ENCODE data around the gene TMX3. TPM values are rescaled to one million over a fixed set of nuclear protein-coding genes. Genes with fewer than 3 reads are reported as not detected.

TMX3 gene
- total RNA-seq, 2 donors from 2014 or later, result 24.4 to 25.9 TPM

- intact Hi-C loops (cut with DNase I), result no loop called here
- TF ChIP-seq CTCF (IDR thresholded peaks at IDR 0.05), result no peak
- H3K27ac ChIP-seq, result no peak overlapping the region
- no peaks in the 10 kb centered on the region for H3K27me3 ChIP-seq
- DNase-seq, result no peak
- no peaks in the 10 kb centered on the region for H3K4me1 ChIP-seq
- peak overlapping the region; percentile 88 to 92 for H3K9ac ChIP-seq (ENCODE audit: low read depth in 2 of 2, low read length in 2 of 2)
- H3K36me3 ChIP-seq, result no peaks in the 10 kb centered on the region
- no peaks in the 10 kb centered on the region for H3K9me3 ChIP-seq
- peak overlapping the region; percentile 97 for H3K4me3 ChIP-seq
Observed at GRCh38 chr18:68713796-68714195, 1.1 kb downstream of the TMX3 start.

GRCh38 chr18:68713131-68713530 lies 1.8 kb downstream of the TMX3 start:
- H3K9ac ChIP-seq (ENCODE audit: low read depth in 2 of 2, low read length in 2 of 2), result no peak overlapping the region
- intact Hi-C loops (cut with DNase I), result no loop called here
- no peaks in the 10 kb centered on the region for H3K4me1 ChIP-seq
- TF ChIP-seq CTCF (IDR thresholded peaks at IDR 0.05), result no peak
- H3K27me3 ChIP-seq, result no peaks in the 10 kb centered on the region
- H3K36me3 ChIP-seq, result no peaks in the 10 kb centered on the region
- DNase-seq, result no peak
- H3K27ac ChIP-seq, result no peak overlapping the region
- H3K9me3 ChIP-seq, result no peaks in the 10 kb centered on the region
- H3K4me3 ChIP-seq, result no peak overlapping the region

GRCh38 chr18:68707646-68708045 lies 7.3 kb downstream of the TMX3 start:
- Histone ChIP-seq H3K9me3 (no peaks in the 10 kb centered on the region), H3K9ac (ENCODE audit: low read depth in 2 of 2, low read length in 2 of 2) (no peak overlapping the region), H3K4me3 (no peak overlapping the region), H3K36me3 (no peaks in the 10 kb centered on the region), H3K27me3 (no peaks in the 10 kb centered on the region), H3K4me1 (no peaks in the 10 kb centered on the region), H3K27ac (no peak overlapping the region)
- intact Hi-C loops (cut with DNase I), result no loop called here
- no peak for DNase-seq
- no peak for TF ChIP-seq CTCF (IDR thresholded peaks at IDR 0.05)

GRCh38 chr18:68705119-68705518 lies 9.8 kb downstream of the TMX3 start:
- Histone ChIP-seq H3K27ac (no peak overlapping the region), H3K36me3 (no peaks in the 10 kb centered on the region), H3K27me3 (no peaks in the 10 kb centered on the region), H3K9ac (ENCODE audit: low read depth in 2 of 2, low read length in 2 of 2) (no peak overlapping the region), H3K9me3 (no peaks in the 10 kb centered on the region), H3K4me1 (no peaks in the 10 kb centered on the region), H3K4me3 (no peak overlapping the region)
- no peak for DNase-seq
- no peak for TF ChIP-seq CTCF (IDR thresholded peaks at IDR 0.05)
- intact Hi-C loops (cut with DNase I), result no loop called here

- no peak for TF ChIP-seq CTCF (IDR thresholded peaks at IDR 0.05)
- Histone ChIP-seq H3K9ac (ENCODE audit: low read depth in 2 of 2, low read length in 2 of 2) (no peak overlapping the region), H3K27ac (no peak overlapping the region), H3K4me3 (no peak overlapping the region), H3K27me3 (no peaks in the 10 kb centered on the region), H3K36me3 (no peaks in the 10 kb centered on the region), H3K4me1 (no peaks in the 10 kb centered on the region), H3K9me3 (no peaks in the 10 kb centered on the region)
- no peak for DNase-seq
- intact Hi-C loops (cut with DNase I), result no loop called here
Observed at GRCh38 chr18:68703326-68703725, 11.6 kb downstream of the TMX3 start.

- no peak overlapping the region for H3K27ac ChIP-seq
- intact Hi-C loops (cut with DNase I), result no loop called here
- no peaks in the 10 kb centered on the region for H3K36me3 ChIP-seq
- DNase-seq, result no peak
- no peak for TF ChIP-seq CTCF (IDR thresholded peaks at IDR 0.05)
- no peak overlapping the region for H3K4me3 ChIP-seq
- no peaks in the 10 kb centered on the region for H3K27me3 ChIP-seq
- no peaks in the 10 kb centered on the region for H3K4me1 ChIP-seq
- no peaks in the 10 kb centered on the region for H3K9me3 ChIP-seq
- no peak overlapping the region for H3K9ac ChIP-seq (ENCODE audit: low read depth in 2 of 2, low read length in 2 of 2)
Observed at GRCh38 chr18:68701353-68701752, 13.6 kb downstream of the TMX3 start.

All from colonic mucosa (tissue), 4 donors.